HG03039 (cell line): Measurements from ENCODE around the gene ANK3.

Source experiments
- ATAC-seq: cut with Tn5 transposase; IDR thresholded peaks from one replicate; pipeline ENCODE4 v1.9.1; 2021; ENCODE audit warnings: mild to moderate bottlenecking, moderate library complexity; ENCODE audit not compliant: unreplicated experiment

Gene ANK3

DNA sequence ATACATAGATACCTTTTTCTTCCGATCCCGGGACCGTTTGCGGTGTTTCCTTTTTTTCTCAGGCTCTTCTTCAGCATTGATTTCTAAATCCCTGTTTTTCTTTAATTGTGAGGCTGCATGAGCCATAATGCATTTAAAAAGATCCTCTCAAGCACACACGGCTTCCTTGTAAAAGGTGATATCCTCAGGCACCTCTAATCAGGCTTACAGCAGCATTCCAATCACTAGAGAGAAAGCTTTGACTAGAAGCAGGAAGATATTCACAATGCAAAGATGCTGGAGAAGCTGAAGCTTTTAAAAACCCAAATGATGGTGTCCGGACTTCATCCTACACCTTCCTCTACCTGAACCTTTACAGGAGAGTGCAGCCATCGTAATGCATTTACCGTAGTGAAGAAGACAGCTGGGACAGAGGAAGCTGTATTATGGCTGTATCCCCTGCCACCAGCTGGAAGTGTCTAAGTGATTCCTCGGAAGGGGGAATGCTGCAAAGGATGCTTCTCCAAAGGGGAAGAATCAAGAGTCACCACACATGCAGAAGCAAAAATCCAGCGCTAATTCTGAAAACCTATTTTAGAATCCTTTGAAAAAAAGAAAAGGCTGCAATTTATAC, at the start of gene ANK3:
TSS of gene ANK3 (minus strand) at position 463 of the 613 bp plus-strand sequence. CDS start at position 126, 337 bp downstream.
- ATAC-seq, result no peak

DNA sequence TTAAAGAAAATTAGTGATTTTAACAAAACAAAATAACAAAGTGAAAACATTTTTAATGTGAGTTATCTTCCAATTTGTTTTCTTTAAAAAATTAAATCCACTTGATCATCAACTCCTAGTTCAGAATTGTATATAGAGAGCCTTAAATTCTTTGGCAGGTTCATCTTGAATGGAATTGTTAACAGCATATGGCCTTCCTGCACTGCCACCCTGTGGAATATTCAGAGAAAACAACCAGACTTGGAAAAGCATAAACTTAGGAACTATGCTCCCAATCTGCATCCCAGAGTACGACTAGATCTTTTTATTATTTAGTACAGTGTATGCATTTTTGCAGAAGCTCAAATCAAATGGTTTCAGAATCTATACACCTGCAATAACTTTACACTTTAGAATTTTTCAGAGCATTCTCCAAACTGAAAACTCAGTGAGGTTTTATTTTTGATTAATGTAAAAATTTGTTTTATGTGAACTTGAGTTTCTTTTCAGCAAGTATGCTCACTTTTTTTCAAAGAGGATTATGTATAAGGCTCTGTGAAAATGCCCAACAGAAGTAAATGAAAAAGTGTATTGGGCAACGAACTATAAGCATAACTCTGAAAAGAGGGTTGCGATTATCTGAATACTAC, 44.9 kb upstream of the ANK3 start:
- no peak for ATAC-seq

DNA sequence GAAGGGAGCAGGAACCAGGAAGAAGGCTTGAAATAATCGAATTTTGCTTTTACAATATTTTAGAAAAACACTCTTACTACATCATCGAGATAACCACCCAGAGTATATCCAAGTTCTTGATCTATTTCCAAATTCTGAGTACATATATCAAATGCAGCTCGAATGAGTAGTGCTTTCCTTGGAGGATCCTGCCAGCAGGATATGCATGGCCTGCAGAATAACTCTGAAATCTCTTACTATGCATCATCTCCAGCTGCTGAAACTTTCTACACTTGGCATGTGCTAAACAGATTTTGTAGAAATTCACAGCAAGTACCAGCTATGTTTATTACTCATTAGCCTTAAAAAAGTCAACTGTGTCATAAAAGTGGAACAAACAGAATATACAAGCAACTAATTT, 44.0 kb upstream of the ANK3 start:
- ATAC-seq, result no peak

DNA sequence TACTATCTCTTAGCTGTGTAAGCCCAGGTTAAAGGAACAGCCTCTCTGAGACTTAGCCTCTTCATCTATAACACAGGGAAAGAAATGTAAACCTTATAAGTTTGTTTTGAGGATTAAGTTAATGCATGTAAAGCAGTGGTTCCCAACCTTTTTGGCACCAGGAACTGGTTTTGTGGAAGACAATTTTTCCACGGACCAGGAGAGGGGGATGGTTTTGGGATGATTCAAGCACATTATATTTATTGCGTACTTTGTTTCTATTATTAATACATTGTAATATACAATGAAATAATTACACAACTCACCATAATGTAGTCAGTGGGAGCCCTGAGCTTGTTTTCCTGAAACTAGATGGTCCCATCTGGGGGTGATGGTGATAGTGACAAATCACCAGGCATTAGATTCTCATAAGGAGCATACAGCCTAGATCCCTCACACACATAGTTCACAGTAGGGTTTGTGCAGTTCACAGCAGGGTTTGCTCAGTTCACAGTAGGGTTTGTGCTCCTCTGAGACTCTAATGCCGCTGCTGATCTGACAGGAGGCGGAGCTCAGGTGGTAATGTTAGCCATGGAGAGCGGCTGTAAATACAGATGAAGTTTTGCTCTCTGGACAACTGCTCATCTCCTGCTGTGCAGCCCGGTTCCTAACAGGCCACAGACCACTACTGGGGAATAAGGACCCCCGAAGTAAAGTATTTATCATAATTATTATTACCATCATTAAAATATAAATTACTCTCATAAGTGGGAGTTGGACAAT, 41.3 kb upstream of the ANK3 start:
- no peak for ATAC-seq

DNA sequence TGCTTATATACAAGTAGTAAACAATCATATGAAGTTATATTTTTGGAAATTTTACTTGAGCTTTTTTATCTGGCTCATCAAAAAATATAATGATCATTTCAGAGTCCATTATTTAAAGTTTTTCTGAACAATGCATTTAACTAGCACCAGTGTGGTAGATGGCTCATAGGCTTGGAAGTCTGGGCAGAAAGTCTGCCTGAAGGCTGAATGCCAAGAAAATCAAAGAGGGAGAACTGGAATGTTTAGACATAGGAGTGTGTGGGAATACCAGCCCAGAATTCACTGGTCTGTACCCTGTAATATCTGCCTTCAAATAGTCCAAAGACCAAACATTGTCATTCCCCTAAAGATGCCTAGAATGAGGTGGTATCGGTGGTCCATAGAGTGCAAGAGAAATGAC, 40.3 kb upstream of the ANK3 start:
- no peak for ATAC-seq

DNA sequence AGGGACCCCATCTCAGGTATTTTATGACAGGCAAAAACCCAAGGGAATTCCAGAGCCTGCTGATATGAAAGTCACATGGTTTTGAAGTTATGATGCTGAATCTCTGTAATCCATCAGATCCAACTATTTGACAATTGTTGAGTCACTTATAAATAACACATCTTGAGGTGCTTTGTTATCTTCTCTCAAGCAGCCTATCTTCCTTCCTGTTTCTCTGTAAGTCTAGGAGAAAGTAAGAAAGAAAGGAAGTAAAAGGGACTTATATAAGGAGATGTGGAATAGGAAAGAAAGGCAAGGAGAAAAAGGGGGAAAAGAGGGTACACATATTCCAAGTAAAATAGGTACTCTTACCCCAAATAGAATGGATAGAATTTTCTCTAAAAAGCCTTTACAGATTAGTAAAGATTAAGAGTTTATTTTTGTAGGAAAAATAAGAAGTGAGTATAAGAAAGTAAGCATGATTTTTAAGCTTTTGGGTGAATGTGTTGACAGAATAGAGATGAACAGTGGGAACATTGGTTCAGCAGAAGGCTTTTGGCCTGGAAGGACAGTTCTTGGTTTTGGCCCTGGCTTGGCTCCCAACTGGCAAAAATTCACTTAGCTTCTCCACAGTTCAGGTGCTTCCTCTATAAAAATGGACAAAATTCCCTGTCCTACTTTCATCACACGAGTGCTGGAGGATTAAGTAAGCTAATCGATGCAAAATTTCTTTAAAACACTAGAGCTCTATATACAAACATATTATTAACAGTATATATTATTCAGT, 39.6 kb upstream of the ANK3 start:
- ATAC-seq, result no peak

DNA sequence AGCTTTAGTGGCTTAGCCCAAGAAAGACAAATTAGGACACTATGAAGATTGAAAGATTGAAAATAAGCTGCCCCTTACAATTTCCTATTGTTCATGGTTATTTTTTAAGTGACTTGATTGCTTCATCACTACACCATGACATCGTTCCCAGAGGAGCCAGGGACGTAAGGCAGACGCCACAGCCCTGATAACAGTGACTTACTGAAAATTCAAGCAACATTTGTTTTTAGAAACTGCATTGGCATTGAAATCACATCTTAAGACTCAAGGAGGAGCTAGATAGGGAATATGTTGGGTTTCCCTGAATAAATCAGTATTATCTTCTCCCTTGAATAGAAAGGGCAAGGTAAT, 38.7 kb upstream of the ANK3 start:
- ATAC-seq, result no peak

DNA sequence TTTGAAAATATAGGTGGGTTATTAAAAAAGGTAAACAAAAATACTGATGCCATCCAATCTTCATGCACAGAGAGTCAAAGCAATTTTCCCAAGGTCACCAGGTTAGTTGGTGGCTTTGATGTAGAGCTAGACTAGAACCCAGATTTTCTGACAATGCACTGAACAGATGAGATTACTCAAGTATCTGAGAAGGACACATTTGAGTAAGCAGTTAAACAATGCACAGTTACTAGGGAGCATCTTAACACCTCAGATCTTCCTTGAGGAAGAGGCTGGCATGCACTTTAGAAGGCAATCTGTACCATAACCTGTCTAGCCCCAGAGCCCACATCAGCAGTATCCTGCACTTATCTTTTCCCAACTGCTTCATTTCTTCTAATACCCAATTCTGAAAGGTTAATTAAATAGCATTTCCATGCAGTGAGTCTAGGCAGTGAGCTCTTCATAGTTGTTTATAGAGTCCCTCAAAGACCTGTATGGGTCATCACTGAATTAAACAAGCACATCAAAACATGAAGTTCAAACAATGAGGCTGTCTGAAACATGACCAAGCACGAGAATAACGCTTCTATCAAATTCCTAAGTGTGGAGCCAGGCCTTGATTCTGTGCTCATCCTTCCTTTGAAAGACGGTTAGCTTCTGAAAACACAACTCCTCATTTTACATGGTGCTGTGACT, 38.2 kb upstream of the ANK3 start:
- ATAC-seq, result no peak

DNA sequence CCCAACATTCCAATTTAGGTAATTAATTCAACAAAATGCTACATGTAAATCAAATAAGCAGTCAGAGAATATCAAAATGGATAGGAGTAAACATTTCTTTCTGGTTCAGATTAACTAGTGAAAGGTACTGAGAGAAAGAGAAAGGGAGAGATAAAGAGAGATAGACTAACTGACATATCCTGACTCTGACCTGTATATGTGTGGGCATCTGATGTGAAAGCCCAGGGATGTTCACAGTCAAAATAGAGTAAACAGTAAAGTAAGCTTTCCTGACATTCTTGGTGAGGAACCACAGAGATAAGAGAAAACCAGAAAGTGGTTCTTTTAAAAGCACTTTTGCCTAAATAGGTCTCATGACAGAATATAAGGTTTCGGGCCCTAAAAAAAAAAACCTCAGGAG, 37.5 kb upstream of the ANK3 start:
- ATAC-seq, result no peak

DNA sequence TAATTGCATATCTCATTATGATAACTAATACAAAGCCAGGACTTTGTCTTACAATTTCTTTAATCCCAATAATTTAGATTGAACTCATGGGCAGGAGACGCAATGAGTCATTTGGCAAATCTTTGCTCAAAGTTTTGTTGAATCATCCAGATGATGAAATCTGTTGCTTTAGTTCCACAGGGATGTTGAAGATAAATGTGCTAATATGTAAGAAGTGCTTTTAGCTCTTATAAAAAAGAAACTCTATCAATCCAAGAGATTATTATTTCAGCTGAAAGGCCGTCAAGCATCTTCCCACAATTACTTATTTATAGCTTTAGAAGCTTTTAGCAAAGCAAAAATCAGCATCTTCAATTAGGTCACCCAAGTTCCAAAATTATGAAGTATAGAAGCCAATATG, 36.8 kb upstream of the ANK3 start:
- no peak for ATAC-seq

DNA sequence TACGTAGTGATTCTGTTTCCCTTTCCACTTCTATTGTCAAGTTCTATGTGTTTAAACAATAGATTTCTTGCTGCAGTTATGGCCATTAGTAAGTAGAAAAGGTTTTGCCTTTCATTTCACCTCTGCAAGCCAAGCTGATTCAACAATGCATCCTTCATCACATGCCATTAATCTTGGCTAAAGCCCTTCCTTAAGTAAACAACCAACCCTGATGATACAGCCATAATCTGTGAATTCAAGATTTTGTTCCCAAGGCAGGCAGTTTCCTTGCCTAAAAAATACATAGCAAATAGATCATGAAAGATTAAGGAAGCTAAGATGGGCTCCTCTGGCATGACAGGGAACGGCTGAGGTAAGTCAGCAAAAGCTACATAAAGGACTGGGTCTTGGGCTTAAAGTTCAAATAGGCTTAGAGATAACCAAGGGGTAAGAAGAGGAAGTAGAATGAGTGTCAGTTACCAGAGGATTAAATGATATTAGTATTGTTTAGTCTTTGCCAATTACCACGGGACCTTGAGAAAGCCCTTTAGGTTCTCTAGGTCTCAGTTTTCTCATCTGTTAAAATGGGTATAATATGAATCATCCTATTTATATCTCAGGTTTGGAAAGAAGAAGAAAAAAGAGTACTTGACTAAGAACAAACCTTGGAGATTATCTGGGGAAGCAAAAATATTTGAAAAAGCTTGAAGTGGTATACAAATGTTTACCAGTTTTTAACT, 35.9 kb upstream of the ANK3 start:
- no peak for ATAC-seq

DNA sequence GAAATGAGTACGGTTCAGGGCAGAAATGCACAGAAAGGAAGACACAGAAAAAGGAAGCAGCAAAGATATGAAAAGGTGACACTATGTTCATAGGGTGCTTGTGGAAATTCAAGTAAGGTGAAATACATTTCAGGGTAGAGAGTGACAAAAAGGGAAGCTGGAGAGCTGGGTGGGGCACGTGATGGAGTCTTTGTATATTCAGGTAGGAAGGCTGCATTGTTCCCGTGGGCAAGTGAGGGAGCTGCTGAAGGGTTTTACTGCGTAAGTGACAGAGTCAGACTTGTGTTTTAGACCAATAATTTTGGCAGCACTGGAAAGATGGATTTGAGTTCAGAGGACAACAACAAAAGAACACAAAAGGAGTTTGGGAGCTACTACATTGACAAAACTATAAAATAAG, 35.3 kb upstream of the ANK3 start:
- no peak for ATAC-seq

DNA sequence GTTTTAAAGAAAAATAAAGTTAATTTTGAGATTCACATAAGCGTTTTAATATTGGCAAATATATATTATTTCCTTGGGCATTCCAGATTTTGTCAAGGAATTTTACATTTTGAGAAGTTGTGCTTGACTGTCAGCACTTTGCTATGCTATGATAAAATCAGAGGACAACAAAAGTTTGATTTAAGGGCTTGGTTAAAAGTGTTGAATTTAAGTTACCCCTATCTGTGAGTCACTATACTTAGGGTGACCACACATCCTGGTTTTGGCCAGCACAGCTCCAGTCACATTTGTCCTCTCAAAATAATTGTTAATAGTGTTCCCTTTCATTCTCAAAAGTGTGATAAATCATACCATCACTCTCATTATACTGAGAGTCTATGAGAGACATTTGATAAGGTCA, 34.2 kb upstream of the ANK3 start:
- ATAC-seq, result no peak

DNA sequence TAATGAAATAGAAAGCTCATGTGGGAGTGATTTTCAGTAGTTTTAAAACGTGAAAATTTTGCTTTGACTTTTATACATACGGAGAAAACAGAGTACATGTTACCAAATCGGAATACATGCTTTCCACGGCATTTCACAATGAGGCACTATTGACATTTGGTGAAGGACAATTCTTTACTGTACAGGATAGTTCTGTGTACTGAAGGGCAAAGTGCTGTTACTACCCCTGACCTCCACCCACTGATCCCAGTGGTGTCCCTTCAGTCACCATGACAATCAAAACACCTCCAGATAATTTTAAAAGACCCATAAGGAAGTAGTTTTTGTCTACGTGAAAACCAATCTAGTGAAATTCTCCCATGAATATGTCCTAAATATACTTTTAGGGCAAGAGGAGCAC, 33.1 kb upstream of the ANK3 start:
- ATAC-seq, result no peak

DNA sequence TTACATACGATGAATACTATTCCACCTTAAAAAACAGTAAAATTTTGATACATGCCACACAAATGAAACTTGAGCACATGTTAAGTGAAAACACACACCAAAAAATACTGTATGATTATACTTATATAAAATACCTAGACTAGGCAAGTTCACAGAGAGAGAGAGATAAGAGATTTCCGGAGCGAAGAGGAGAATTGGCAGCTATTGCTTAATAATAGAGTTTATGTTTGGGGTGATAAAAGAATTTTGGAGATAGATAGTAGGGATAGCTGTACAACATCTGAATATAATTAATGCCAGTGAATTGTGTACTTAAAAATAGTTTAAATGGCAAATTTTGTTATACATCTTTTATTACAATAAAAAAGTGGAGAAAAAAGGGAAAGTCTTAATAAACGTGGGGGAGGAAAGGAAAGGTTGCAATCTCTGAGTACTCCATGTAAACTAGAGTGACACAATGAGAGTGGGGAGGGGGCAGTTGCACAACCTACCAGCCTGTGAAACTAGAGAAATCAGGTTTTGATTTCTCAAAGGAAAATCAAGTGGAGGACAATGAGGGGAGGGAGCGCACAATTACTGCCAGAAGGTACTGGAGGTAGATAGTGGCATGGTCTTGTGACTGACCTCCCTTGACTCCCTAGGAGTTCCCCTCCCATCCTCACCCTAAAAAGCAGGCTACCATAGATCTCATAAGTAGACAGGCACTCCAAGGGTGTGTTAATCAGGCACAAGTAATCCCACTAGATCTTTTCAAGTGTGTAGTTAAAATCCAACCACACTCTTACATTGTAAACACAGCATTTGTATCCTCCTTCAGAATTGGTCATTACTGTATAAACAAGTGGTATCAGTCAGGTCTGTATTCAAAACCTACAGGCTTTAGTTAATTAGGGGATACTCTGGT, 31.6 kb upstream of the ANK3 start:
- no peak for ATAC-seq

DNA sequence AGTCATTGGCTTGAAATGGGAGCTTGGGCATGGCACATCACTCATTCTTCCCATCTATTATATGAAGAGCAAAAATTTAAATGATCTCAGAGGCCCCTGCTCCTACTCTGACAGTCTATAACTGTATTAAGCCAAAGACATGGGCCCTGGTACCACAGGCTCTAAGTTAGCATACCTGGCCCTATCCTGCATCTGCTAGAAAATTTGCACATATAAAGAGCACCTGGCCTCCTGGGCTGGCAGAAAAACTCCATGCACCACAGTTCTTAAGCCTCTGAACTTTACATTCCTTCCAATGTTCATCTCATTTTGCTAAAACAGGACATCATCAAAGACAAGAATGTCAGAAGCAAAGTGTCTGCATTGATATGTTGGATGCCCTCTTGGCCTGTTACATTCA, 29.6 kb upstream of the ANK3 start:
- ATAC-seq, result no peak

DNA sequence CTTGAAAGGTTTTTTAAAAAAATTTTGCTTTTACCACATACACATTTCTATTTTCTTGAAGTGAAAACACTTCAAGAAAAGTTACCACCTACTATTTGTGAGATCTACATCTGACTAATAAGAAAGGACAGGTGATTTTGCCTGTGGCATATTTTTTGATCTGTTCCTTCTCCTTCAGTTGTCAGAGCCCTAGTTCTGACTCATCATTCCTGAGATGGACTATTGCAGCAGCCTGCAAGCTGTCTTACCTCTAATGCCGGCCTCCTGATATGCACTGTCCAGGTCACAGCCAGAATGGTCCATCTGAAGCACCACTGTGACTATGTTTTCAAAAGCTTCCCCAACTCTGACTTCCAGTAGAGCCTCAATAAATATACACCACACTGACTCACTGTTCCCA, 28.2 kb upstream of the ANK3 start:
- no peak for ATAC-seq

DNA sequence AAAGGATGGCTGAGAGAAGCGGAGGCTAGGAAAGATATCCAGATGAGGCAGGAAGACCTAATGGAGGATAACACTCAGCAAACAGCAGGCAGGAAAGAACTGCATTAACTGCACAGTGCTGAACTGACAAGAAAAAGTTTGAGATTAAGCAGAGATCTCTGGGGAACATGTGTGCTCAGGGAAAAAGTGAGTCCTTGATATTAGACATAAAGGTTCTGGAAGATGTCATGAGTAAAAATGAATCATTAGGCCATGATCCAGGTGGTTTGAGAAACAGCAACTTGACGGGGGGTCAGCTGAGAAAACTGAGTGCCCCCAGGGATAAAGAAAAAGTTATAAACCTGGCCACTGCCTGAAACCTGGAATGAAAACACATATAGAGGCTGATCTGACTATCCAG, 27.3 kb upstream of the ANK3 start:
- no peak for ATAC-seq

DNA sequence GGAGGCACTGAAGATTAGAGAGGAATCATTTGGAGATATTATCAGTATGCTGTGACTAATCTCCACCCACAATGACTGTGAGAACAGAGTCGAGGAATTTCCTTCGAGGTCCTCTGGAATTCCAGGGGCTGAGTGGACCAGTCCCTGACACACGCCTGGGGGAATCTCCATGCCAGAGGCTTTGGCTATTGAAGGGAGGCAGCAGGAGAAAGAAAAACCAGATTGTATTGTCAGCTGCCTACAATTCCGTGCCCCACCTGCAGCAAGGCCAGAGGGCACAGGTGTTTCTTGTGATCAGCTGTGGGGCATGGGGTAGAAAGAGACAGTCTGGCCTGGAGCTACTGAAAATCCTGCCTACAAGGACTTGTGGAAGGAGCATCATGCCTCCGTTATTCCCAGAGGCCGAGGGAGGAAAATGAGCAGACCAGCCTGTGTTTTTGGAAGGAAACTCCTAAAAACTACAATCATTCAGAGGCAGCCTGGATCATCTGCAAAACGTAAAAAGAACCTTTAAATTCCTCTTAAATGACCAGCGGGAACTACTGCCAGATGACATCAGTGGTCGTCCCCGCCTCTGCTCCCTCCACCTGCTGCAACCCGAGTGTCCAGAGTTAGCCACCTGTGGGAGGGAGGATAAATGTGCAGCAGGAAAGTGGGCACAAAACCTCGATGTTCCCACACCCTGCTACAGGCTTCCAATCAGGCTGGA, 25.4 kb upstream of the ANK3 start:
- ATAC-seq, result no peak
